ENCODE data around the gene HOXA9. TPM values are rescaled to one million over a fixed set of nuclear protein-coding genes. Genes with fewer than 3 reads are reported as not detected.

HOXA9 gene
- total RNA-seq, 1 donor from 2014 or later, result not detected

- no peak for TF ChIP-seq EZH2 (IDR thresholded peaks at IDR 0.05)
- no peak for TF ChIP-seq EZH2phosphoT487 (IDR thresholded peaks at IDR 0.05)
- DNase-seq (ENCODE audit: low spot score), result no peak
- H3K79me2 ChIP-seq (ENCODE audit: low read depth), result no peaks in the 10 kb centered on the region
- peak overlapping the region; percentile 99 for H2AFZ ChIP-seq (replicated peaks)
- H3K4me2 ChIP-seq, result peak overlapping the region; percentile 77
- H3K27ac ChIP-seq, result no peak overlapping the region
- H3K36me3 ChIP-seq, result no peaks in the 10 kb centered on the region
- peaks cover 100% of the 10 kb centered on the region for H3K27me3 ChIP-seq
- H3K9me3 Mint-ChIP-seq, result peaks cover 15% of the 10 kb centered on the region
- peak overlapping the region; percentile 47 for H3K4me3 ChIP-seq
- no peak overlapping the region for H3K27ac Mint-ChIP-seq
- H3K27me3 Mint-ChIP-seq (ENCODE audit: insufficient read depth, low read depth), result peaks cover 90% of the 10 kb centered on the region
- H3F3A ChIP-seq (ENCODE audit: low read depth), result no peaks in the 10 kb centered on the region
- H3K36me3 Mint-ChIP-seq, result peaks cover 2% of the 10 kb centered on the region
- H3K4me3 Mint-ChIP-seq, result no peak overlapping the region
- H4K20me1 ChIP-seq (ENCODE audit: low read depth), result peaks cover 55% of the 10 kb centered on the region
- peaks cover 4% of the 10 kb centered on the region for H3K4me1 Mint-ChIP-seq
- no peaks in the 10 kb centered on the region for H3K9me3 ChIP-seq (ENCODE audit: low read depth)
- H3K9ac ChIP-seq, result no peak overlapping the region
- H3K4me1 ChIP-seq, result no peaks in the 10 kb centered on the region
These were observed 5.2 kb downstream of the HOXA9 start for GRCh38 chr7:27160145-27160545.

- peaks cover 92% of the 10 kb centered on the region for H3K27me3 Mint-ChIP-seq (ENCODE audit: insufficient read depth, low read depth)
- H3K4me1 ChIP-seq, result no peaks in the 10 kb centered on the region
- H3K27me3 ChIP-seq, result peaks cover 100% of the 10 kb centered on the region
- peaks cover 15% of the 10 kb centered on the region for H3K9me3 Mint-ChIP-seq
- H3K79me2 ChIP-seq (ENCODE audit: low read depth), result no peaks in the 10 kb centered on the region
- no peaks in the 10 kb centered on the region for H3K36me3 ChIP-seq
- peaks cover 54% of the 10 kb centered on the region for H4K20me1 ChIP-seq (ENCODE audit: low read depth)
- no peak overlapping the region for H3K27ac ChIP-seq
- no peak for DNase-seq (ENCODE audit: low spot score)
- peaks cover 4% of the 10 kb centered on the region for H3K4me1 Mint-ChIP-seq
- H3K9ac ChIP-seq, result no peak overlapping the region
- H3K4me3 Mint-ChIP-seq, result peak overlapping the region; percentile 33
- no peaks in the 10 kb centered on the region for H3K9me3 ChIP-seq (ENCODE audit: low read depth)
- no peak overlapping the region for H3K4me2 ChIP-seq
- H3F3A ChIP-seq (ENCODE audit: low read depth), result no peaks in the 10 kb centered on the region
- TF ChIP-seq EZH2phosphoT487 (IDR thresholded peaks at IDR 0.05) (no peak), EZH2 (IDR thresholded peaks at IDR 0.05) (peak; percentile 67)
- H2AFZ ChIP-seq (replicated peaks), result no peak overlapping the region
- H3K4me3 ChIP-seq, result no peak overlapping the region
- peaks cover 2% of the 10 kb centered on the region for H3K36me3 Mint-ChIP-seq
- no peak overlapping the region for H3K27ac Mint-ChIP-seq
These were observed 5.8 kb downstream of the HOXA9 start for GRCh38 chr7:27159266-27160144.

- peaks cover 4% of the 10 kb centered on the region for H3K4me1 Mint-ChIP-seq
- no peak for DNase-seq (ENCODE audit: low spot score)
- H3K4me1 ChIP-seq, result no peaks in the 10 kb centered on the region
- no peak overlapping the region for H3K4me3 ChIP-seq
- no peak overlapping the region for H3K9ac ChIP-seq
- no peaks in the 10 kb centered on the region for H3K9me3 ChIP-seq (ENCODE audit: low read depth)
- H3K27me3 ChIP-seq, result peaks cover 100% of the 10 kb centered on the region
- H3K4me3 Mint-ChIP-seq, result no peak overlapping the region
- H3K4me2 ChIP-seq, result no peak overlapping the region
- peaks cover 92% of the 10 kb centered on the region for H3K27me3 Mint-ChIP-seq (ENCODE audit: insufficient read depth, low read depth)
- no peaks in the 10 kb centered on the region for H3F3A ChIP-seq (ENCODE audit: low read depth)
- H3K36me3 Mint-ChIP-seq, result peaks cover 2% of the 10 kb centered on the region
- no peaks in the 10 kb centered on the region for H3K79me2 ChIP-seq (ENCODE audit: low read depth)
- H3K27ac Mint-ChIP-seq, result no peak overlapping the region
- H3K27ac ChIP-seq, result no peak overlapping the region
- H2AFZ ChIP-seq (replicated peaks), result no peak overlapping the region
- H3K9me3 Mint-ChIP-seq, result peaks cover 15% of the 10 kb centered on the region
- H3K36me3 ChIP-seq, result no peaks in the 10 kb centered on the region
- peak; percentile 80 for TF ChIP-seq EZH2 (IDR thresholded peaks at IDR 0.05)
- no peak for TF ChIP-seq CTCF (IDR thresholded peaks at IDR 0.05)
- TF ChIP-seq EZH2phosphoT487 (IDR thresholded peaks at IDR 0.05), result peak; percentile 81
- H4K20me1 ChIP-seq (ENCODE audit: low read depth), result peaks cover 52% of the 10 kb centered on the region
These were observed 6.7 kb downstream of the HOXA9 start for GRCh38 chr7:27158436-27159265.

GRCh38 chr7:27157702-27158431, 7.5 kb downstream of the HOXA9 start:
- H3F3A ChIP-seq (ENCODE audit: low read depth), result no peaks in the 10 kb centered on the region
- H3K27ac ChIP-seq, result no peak overlapping the region
- no peaks in the 10 kb centered on the region for H3K79me2 ChIP-seq (ENCODE audit: low read depth)
- no peaks in the 10 kb centered on the region for H3K4me1 ChIP-seq
- H3K27ac Mint-ChIP-seq, result no peak overlapping the region
- H3K4me2 ChIP-seq, result no peak overlapping the region
- peaks cover 54% of the 10 kb centered on the region for H4K20me1 ChIP-seq (ENCODE audit: low read depth)
- H3K4me3 ChIP-seq, result no peak overlapping the region
- no peaks in the 10 kb centered on the region for H3K36me3 ChIP-seq
- H3K27me3 Mint-ChIP-seq (ENCODE audit: insufficient read depth, low read depth), result peaks cover 92% of the 10 kb centered on the region
- H3K9me3 ChIP-seq (ENCODE audit: low read depth), result no peaks in the 10 kb centered on the region
- H3K36me3 Mint-ChIP-seq, result peaks cover 4% of the 10 kb centered on the region
- H3K4me3 Mint-ChIP-seq, result no peak overlapping the region
- DNase-seq (ENCODE audit: low spot score), result no peak
- no peak overlapping the region for H2AFZ ChIP-seq (replicated peaks)
- H3K27me3 ChIP-seq, result peaks cover 100% of the 10 kb centered on the region
- H3K4me1 Mint-ChIP-seq, result peaks cover 4% of the 10 kb centered on the region
- peaks cover 19% of the 10 kb centered on the region for H3K9me3 Mint-ChIP-seq
- no peak overlapping the region for H3K9ac ChIP-seq
- peak; percentile 88 for TF ChIP-seq EZH2phosphoT487 (IDR thresholded peaks at IDR 0.05)
- peak; percentile 86 for TF ChIP-seq EZH2 (IDR thresholded peaks at IDR 0.05)
- no peak for TF ChIP-seq CTCF (IDR thresholded peaks at IDR 0.05)
